HG03139 (cell line): ENCODE measurements around the gene JMJD1C.

Experiments
- ATAC-seq: cut with Tn5 transposase; IDR thresholded peaks from one replicate; pipeline ENCODE4 v1.9.1; 2021; ENCODE audit not compliant: unreplicated experiment

Gene JMJD1C

DNA sequence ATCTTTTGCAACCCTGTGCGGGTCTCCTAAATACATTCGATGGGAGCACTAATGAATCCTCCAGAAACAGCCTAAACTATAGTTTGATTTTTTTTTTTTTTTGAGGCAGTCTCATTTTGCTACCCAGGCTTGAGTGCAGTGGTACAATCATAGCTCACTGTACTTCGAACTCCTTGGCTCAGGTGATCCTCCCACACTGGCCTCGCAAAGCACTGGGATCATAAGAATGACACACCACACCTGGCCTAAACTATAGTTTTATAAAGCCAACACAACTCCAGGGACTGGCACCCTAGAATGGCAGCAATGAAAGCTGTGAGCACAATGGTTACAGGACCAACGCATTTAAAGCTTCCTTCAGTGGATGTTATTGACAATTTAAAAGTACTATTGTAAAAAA is 14.5 kb upstream of the JMJD1C start:
- no peak for ATAC-seq

DNA sequence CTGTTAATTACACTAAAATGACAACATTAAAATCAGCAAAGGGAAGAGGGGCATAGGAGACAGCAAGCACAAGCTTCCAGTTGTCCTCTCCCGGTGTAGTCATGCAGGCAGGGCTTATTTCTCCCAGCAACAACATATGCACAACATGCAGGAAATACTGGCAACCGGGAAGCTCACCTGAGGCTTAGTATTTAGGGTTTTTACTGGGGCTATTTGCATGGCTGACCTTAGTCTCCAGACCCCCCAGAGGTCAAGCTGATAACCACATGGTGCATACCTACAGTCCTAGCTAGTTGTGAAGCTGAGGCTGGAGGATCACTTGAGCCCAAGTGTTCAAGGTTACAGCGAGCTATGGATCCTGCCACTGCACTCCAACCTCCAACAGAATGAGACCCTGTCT is 12.8 kb upstream of the JMJD1C start:
- ATAC-seq = no peak

DNA sequence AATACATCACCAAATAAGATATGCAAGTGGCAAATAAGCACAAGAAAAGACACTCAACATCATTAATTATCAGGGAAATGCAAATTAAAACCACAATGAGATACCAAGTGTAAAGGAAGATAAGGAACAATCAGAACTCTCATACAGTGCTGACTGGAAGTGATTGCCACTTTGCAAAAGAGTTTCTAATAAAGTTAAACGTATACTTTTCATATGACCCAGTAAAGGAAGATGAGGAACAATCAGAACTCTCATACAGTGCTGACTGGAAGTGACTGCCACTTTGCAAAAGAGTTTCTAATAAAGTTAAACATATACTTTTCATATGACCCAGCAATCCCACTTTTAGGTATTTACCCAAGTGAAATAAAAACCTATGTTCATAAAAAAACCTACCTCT is 12.2 kb upstream of the JMJD1C start:
- ATAC-seq = no peak

DNA sequence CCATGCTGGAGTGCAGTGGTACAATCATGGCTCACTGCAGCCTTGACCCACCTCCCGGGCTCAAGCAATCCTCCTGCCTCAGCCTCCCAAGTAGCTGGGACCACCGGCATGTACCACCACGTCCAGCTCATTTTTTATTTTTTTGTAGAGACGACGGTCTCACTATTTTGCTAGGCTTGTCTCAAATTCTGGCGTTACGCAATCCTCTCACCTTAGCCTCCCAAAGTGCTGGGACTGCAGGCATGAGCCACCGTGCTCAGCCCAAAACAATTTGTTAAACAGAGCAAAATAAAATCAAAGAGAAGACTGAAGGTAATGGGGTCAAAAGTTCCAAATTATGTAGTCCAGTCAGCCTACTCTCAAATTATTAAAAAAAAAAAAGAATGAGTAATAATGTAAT is 8.7 kb upstream of the JMJD1C start:
- no peak for ATAC-seq

DNA sequence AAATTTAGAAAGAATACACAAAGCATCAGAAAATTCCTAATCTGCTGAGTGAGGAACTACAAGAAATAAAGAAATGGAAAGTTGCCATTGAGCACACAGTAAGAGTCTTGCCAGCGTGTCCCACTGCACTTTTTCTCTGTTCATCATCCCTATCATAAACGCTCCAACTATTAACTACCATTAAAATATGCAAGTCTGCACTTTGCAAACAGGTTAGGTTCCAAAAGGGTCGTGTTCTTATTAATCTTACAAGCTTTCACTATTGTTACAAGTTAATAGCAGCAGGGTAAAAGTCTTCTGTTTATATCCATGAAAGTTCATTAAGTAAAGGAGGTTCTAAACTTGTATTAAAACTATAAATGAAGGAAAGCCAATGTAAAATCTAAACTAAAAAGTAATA is 5.2 kb upstream of the JMJD1C start:
- ATAC-seq = no peak

DNA sequence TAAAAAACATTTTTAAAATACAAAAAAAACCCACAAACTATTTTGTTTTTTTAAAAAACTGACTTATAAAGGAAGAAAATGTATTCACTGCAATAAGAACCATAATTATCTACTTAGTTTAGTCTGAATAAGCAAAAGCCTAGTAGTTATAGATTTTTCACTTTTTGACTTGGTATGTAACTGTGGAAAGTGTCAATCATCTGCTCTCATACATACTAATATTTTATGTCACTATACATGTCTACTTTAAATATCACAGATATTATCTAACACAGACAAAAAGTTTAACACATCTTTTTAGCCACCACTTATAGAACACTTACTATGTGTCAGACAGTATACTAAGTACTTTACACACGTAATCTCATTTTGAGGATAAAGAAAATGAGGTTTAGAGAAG is 3.2 kb upstream of the JMJD1C start:
- ATAC-seq = no peak

DNA sequence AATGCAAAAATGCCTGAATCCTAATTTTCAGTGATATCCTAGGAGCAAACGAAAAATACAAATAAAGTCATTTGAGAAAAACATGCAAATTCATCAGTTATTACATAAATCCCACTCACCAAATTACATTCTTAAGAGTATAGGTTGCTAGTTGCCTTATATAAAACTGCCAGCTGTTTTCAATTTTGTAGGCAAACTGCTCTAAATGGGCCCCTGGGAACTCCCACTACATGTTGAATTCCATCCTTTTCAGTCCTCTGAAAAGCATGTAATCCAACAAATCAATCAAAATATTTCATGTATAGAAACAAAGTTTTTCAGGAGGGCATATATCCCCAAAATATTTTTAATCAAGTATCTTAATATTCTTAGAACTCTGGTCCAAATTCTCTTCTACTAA is 2.1 kb upstream of the JMJD1C start:
- no peak for ATAC-seq

DNA sequence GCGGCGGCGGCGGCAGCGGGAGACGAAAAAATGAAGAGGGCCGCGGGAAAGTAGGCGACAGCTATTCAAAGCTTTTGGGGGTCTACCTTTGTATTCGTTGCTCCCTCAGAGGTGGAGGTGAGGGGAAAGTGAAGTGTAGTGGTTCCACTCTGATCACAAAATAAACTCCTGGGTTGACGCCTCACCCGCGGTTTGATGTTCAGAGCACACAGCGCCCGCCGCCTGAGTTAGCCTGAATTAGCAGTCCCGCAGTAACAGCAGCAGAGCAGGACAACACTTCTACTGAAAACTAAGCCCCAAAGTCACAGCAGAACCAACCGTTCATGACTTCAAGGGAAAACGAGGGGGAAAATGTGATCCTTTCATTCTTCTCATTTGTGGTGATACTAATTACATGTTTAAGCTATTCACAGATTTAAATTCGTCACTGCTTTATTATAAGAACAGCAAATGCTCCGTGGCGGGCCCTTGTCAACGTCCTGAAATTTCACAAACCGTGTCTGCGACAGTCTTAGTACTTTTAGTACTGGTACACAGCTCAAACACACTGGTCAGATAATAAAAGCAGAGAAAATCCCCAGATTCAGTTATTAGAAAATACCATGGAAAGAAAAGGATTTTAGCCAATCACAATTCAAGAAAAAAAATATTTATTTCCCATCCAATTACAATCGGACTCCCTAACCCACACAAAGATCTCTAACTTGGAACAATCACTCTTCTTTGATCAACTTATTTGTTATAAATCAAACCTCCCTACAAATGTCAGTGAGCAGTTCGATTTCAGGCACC is 563 bp upstream of the JMJD1C start:
- ATAC-seq = peak; percentile 23

DNA sequence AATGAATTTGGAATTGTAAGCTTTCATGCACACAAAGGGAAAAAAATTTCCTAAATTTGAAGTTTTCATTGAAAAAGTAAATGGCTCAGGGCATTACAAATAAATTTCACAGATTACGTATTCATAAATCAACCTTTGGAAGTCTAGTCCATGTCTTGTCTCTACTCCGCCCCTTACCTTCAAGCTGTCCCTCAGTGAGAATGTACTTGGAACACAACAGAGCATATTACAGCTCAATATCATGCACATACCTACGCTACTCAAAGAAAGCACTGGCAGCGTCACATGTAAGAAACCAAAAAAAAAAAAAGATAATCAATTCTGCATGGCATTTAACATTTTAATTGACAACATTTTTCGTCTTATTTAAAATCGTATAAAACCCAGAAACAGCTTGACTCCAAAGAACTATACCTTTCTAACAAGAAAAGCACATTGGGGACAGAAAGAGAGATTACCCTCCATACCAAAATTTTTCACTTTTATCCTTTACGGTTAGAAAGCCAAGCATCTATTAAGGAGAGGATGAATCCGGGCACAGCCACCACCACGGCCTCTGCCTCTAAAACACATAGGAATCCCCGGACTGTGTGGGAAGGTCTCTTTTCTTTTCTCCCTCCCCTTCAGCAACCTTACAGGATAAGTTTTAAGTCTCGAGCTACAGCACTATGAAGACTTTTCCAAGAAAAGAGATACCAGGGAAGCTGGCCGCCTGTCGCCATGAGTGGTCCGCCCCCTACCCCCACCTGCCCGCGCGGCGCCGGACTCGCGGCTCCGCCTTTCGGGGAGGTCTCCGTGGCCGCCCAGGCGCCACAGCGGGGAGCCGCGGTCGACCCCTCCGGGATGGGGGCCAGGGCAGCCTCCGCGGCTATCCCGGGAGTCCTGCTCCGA is 1.1 kb downstream of the JMJD1C start:
- peak; percentile 45 for ATAC-seq

DNA sequence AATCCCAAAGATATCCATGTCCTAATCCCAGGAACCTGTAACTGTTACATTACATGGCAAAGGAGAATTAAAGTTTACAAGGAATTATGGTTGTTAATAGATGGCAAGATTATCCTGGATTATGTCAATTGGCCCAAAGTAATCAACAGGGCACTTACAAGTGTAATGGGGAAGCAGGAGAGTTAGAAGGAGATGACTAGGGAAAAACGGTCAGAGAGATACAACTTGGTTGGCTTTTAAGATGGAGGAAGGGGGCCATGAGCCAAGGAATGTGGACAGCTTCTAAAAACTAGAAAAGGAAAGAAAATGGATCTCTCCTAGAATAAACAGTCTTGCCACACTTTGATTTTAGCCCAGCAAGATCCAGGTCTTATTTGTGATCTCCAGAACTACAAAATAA is 3.3 kb downstream of the JMJD1C start:
- no peak for ATAC-seq

DNA sequence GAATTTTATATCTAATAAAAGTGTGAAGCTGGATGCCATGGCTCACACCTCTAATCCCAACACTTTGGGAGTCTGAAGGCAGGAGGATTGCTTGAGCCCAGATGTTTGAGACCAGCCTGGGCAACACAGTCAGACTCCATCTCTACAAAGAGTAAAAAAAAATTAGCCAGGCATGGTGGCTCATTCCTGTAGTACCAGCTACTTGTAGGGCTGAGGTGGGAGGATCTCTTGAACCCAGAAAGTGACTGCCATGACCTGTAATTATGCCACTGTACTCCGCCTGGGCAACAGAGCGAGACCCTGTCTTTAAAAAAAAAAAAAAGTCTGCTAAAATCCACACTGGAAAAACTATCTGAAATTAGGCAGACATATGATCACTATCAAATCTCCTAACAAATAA is 7.6 kb downstream of the JMJD1C start:
- ATAC-seq = no peak

DNA sequence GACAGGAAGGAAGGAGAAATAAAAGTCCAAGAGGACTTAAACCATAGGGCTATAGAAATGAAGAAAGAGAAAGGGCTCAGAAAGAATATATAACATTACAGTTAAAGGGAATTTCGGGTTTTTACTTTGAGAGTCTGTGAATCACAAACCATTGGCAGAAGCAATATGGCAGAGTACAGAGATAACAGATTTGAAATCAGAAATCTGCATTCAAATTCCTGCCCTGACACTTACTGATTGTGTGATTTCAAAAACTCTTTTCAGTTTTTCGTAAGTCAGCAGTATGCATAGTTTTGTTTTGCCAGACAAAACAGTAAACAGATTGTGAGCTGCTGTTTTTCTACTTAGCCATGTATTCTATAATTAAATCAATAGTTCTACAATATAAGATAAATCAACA is 8.2 kb downstream of the JMJD1C start:
- no peak for ATAC-seq

DNA sequence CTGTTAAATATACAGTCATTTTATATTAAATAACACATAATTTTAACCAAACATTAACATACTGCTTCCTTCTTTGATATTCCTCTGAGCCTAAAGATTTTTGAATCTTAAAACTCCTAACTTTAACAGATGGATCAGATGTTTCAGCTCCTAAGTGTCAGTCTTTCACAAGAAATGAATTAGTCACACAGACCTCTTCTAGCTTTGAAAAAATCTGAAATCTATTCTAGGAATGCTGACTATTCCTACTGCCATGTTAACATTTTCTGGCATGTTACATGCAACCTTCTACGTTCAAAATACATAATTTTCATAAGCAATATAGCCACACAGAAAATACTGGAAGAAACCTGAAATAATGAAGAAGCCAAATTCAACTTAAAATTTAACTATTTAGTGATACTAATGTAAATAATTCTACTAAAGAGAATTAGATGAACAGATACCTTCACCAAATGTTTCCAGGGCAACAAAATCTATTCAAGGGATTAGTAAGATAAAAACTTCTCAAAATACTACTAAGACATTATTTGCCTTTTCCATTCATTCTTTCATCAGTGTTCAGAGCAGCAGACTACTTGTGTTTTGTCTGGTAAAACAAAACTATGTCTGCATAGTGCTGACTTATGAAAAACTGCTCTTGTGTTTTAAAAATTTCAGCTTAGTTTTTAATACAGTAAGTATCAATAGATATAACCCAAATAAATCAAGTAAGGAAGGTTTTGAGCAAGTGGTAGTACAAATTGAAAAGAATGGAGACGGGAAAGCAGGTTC is 9.2 kb downstream of the JMJD1C start:
- ATAC-seq = no peak

DNA sequence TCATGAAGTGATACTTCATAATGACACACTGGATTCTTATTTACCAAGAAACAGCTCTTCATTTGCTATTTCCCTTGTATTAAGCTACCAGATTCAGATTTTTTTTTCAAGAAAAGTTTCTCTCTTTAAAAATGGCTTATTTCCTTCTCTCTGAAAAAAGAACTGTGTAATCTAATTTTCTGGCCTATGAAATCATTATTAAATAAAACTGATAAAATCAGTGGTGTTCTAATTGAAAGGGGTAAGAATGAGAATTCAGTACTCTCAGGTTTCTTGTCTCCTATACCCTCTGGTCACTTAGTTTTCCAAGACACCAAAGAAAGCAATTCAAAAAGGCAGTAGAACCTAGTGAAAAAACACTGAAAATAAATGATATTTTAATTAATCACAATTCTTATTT is 10.3 kb downstream of the JMJD1C start:
- ATAC-seq = no peak

DNA sequence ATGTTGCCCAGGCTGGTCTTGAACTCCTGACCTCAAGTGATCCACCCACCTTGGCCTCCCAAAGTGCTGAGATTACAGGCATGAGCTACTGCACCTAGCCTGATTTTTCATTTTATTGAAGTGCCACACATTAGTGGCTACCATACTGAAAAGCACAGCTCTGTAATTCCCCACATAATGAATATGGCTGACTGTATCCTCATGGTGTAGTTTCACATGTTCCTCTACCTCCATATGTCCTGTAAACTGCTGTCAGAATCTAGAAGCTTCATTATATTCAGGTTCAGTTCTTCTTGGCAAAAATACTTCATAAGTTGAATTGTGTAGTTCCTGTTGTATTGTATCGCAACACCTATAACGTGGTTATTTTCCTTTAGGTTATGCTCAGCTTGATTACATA is 11.1 kb downstream of the JMJD1C start:
- no peak for ATAC-seq

DNA sequence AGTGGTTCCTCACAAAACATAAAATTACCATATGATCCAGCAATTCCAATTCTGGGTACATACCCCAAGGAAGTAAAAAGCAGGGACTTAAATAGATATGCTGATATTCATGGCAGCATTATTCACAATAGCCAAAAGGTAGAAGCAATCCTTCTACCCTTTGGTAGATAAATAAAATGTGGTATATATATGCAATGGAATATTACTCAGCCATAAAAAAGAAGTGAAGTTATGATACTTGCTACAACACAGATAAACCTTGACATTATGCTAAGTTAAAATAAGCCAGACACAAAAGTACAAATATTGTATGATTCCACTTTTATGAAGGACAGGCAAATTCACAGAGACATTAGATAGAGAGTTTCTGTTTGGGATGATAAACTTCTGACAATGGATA is 13.3 kb downstream of the JMJD1C start:
- ATAC-seq = no peak

DNA sequence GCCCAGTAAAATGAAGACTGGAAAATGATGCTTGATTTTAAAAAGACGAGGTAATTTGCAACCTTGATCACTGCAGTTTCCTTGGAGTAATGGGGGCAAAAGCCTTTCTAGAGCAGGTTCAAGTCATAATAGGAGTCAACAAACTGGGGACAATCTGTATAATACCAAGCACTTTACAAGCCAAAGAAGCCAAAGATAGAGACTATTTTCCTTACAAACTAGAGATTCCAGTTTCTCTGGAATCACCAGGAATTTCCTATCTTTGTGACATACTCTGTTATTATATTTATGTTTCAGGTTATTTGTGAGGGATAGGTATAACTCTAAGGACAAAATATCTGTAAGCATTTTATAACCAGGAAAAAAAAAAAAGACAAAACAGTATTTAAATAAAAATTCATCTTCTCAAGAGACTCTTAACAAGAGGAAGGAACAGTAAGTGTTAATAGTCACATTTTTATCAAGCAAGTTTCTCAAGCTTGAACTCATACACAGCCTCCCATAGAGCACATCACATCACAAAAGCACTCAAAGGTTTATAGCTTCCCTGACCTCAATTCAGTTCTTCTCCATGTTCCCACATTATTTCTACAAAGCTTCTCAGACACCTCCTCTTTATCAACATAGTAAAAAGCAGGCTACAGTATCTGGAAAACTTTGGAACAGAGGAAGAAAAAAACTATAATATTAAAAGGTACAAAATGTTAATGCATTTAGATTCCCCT is 18.9 kb downstream of the JMJD1C start:
- no peak for ATAC-seq

DNA sequence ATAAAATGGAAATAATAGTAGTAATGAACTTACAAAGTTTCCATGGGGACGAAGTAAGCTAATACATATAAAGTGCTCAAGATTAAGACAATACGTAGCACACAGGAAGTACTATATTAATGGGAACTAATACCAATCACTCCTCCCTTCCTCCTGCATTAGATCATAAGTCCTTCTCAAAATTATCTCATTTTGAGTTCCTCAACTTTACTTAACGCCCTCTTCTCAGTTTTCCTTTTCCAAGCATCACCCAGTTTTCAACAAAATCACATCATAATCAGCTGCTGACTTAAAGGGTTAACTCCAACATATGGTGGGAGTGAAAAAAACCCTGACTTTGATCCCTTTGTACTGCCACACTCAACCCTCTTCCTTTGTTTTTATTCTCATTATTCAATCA is 24.4 kb downstream of the JMJD1C start:
- no peak for ATAC-seq

DNA sequence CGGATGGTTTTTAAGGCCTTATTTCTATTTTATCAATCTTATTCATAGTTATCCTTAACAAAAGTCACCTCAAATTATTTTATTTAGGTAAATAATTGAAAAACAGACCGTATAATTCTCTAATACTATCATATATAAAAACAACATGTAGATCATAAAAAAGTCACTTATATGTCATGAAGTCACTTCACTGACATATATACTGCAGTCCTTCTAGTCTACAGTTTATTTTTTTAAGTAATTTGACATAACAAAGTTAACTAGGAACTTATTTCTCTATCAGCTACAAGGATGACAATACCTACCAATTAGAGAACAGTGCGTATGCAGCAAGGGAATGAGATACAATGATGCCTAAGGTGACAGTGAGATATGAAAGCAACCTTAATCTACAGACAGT is 26.2 kb downstream of the JMJD1C start:
- no peak for ATAC-seq

DNA sequence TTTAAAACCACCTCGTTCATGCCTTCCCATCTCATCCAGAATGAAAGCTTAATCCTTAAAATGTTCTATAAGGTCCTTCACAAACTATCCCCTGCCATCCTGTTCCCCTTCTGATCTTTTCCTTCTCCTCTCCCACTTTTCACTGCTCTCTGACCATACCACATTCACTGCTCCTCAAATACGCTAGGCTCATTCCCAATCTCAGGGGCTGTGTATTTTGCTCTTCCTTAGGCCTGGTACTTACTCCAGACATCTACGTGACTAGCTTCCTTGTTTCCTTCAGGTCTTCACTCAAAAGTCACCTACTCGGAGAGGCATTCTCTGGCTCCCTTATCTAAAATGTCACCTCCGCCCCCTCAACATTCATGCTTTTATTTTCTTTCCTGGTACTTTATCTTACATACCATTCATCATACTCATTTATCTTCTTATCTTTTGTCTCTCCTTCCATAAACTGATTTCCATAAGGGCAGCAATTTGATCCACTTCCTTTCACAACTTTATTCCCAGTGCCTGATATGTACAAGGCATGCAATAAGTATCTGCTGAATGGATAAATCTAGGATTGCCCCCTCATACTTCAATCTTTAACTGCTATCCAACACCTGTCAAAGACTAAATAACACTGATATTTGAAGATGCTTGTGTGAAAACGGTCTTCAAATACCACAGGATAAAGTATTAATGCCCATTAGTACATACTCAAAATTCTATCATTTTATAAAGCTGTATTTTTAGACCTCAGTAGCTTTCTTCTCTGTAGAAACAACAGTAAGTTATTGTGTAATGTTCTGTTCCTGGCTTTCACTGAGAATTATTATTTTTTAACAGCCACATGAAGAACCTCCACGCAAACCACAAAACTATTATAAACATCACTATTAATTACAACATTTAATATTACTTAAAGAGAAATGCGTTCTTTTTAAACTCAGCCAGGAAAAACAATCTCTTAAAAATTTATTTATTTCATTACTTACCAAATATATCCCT is 27.0 kb downstream of the JMJD1C start:
- ATAC-seq = no peak
